Stimulated activated CD8-positive, alpha-beta memory T cell treated with anti-CD3 and anti-CD28 coated beads, Interleukin-2, amount 100 ng/mL, for 48 hours (primary cell): ENCODE data around the gene TTF2.

Experiments used
- DNase-seq, 2 donors: peaks; one replicate each; pipeline ENCODE4 v3.0.0-alpha.2; 2020; ENCODE audit warnings: low read depth in 2 of 2

The TTF2 gene

GRCh38 chr1:117120774-117121588 is 60.9 kb downstream of the TTF2 start:
- no peak for DNase-seq

DNA sequence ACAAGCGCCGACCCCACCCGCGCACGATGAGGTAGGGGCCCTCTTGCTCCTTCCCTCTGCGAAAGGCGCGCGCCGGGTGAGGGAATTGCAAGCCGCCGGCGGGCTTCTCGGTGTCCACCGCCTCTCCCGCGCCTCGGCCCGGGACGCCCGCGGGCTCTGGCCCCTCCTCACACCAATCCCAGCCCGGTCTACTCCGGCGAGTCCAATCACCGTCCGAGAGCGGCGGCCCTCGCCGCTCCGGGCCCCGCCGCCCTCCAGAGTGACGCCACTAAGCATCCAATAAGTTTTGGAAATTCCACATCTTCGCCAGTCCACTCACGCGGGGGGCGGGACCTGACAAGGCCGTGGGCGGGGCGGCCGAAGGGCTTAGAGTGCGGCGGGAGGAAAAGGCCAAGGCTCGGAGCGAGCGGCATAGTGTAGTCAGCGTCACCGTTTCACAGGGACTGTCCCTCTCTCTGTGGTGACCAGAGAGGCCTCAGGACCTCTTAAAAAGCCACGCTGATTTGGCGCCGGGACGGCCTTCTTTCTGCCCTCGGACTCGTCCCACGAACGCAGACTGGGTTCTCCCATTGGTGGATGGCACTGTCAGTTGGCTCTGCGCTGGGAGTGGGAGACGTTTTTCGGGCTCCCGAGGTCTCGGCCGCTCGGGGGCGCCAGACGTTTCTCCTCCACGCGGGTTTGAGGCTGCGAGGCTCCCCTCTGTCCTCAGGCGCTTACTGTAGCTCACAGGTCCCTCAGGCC is 61.6 kb downstream of the TTF2 start, which contains the start of gene TRIM45:
TRIM45 (minus strand) TSS at position 161 of the 741 bp plus-strand sequence. CDS start 548 bp downstream, outside the sequence.
- DNase-seq = peak; percentile 68 to 77

DNA sequence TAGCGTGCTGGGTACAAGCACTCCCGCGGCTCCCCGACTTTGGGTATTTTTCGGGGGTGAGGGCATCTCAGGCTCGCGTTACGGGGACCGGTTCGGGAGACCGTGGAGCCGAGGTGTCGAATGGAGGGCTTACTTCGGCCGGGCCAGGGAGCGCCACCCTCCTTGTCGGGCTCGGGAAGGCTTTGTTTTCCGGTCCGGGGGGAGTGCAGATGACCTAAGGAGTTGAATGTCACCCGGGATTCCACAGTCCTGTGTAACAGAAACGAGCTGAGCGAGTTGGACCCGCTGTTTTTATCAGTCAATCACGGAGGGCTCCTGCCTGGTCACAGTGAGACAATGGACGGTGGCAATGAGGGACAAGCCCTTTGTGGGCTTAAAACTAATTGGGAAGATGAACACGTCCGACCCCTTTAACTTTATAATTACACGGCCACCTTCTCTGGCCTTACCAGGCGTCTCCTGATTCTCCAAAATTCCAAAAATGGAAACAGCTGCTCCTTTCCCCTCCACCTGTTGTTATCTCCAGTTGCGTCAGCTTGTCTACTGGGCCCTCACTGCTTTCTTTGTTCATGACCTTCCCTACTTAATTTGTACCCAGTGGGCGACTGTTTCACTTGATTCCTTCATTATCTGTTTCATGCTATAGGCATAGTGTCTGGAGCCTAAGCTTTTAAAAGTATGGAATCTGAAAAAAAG is 62.4 kb downstream of the TTF2 start:
- DNase-seq = no peak

DNA sequence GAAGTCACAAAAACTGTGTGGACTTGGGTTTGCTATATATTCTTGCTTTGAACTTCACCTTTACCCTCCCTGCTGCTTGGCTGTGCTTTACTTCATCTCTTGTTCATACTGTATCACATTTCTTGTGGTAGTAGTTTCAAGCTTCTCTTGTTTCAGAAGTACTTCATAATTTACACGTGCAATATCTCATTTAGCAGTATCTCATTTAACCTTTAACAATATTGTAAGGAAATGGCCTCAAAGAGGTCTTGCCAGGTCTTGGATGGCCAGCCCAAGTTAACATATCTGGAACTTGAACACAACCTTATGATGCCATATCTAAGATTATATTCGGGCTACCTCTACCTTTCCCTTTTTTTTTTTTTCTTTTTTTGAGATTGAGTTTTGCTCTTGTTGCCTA is 63.1 kb downstream of the TTF2 start:
- DNase-seq = no peak

GRCh38 chr1:117124661-117125060 is 64.5 kb downstream of the TTF2 start:
- no peak for DNase-seq

GRCh38 chr1:117127795-117128194 is 67.7 kb downstream of the TTF2 start:
- no peak for DNase-seq

DNA sequence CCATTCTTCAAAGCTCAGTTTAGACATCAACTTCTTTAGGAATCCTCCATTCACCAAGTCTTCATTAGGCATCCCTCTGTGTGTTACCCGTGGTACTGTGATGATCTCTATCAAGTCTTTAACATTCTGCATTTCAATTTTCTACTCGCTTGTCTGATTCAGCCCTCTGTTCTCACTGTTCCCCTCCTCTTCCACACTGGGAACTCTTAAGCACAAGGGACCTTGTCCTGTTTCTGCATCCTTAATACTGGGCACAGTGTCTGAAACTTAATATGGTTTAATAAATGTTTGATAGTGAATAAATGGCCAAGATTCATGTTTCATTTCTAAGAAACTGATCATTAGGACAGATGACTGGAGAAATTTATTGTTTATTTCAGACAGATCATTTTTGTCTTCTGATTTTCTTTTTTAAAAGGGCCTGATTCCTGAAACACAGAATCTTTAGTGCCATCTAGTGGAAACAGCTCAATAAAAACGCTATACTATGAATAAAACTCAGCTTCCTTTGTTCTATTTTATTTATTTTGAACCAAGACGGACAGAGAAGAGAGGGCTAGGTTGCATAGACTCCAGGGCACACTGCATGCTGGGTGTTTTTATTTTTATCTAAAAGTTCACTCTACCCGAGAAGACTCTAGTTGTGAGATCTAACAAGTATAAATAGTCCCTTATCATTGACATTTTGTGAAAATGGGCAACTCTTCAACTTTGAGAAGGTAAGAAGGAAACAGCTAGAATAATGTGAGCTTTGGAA is 68.4 kb downstream of the TTF2 start:
- DNase-seq = no peak

DNA sequence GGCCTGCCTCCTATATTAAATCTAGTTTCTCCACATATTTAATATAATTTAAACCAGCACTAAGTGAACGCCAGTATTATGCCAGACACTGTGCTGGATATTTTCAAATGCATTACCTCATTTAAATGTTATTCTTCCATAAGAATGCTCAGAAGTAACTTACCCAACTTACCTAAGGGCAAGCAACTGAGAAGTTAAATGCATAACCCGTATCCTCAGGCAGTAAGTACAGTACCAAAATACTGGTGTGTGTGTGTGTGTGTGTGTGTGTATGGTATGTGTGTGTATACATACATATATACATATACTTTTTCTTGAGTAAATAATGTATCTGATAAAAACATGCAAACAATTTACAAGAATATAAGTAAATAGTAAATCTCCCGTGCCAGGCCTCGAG is 70.4 kb downstream of the TTF2 start:
- no peak for DNase-seq

DNA sequence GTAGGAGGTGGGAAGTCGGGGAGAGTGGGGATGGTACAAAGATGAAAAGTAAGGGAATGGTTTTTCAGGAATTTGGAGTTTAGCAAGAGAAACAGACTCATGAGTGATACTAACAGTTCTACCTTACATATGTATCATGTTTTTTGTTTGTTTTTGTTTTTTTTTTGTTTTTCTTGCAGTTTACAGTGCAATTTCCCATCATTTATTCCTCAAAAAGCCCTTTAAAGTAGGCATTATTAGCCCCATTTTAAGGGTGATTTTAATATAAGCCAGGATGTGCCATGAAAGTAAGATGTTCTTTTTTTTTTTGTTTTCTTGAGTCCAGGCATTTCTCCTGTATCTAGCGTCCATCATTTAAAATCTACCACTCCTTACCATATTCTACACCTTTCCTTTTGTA is 75.2 kb downstream of the TTF2 start:
- DNase-seq = no peak

DNA sequence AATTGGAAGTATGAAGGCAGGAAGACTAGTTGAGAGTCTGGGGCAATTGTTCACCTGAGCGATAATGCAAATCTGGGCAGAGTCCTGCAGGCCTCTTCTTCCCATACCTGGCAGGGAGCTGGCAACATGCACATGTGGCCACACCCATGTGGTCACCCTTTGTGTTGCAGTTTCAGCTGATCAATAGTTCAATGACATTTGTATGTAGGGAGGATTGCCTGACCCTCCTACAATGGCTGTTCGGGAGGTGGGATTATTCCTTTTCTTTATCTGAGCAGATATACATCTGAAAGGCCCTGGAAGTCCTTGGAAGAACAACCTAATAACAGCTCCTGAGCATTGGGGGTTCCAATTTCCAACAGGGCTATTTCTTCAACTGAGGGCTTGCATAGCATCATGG is 76.6 kb downstream of the TTF2 start:
- no peak for DNase-seq

DNA sequence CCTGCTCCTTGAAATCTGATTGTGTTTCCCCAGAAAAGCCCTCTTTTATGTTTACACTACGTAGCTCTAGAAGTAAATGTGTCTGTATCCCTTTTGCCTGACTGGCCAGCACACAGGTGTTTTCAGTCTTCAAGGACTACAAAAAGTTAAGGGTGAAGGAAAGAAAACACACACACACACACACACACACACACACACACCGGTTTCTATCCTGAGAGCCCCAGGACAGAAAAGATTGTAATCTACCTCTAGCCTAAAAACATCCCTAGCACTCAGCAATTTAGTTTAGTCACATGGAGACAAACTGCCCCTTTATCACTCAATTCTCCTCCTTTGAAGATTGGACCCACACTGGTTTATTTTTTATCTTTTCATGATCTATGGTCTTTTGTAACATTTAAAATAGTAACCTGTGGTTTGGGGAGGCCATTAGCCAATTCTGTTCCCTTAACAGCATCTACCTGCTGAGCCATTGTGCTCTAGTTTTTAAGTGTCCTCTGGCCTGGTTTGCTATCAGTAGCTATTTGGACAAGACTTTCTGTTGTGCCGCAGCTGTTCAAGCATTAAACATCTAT is 77.2 kb downstream of the TTF2 start:
- no peak for DNase-seq

GRCh38 chr1:117138106-117138505 is 78.0 kb downstream of the TTF2 start:
- DNase-seq = no peak

DNA sequence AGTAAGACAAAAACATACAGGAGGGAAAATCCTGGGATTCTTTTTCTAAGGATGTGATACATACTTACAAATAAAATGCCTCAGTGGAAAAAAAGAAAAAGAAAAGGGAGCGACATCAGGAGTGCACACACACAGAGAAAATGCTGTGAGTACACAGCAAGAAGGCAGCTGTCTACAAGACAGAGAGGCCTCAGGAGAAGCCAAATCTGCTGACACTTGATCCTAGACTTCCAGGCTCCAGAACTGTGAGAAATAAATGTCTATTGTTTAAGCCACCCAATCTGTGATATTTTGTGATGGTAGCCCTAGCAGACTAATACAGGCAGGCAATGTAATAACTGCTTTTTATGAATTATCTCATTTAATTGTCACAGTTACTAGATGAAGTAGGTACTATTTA is 78.4 kb downstream of the TTF2 start:
- no peak for DNase-seq

DNA sequence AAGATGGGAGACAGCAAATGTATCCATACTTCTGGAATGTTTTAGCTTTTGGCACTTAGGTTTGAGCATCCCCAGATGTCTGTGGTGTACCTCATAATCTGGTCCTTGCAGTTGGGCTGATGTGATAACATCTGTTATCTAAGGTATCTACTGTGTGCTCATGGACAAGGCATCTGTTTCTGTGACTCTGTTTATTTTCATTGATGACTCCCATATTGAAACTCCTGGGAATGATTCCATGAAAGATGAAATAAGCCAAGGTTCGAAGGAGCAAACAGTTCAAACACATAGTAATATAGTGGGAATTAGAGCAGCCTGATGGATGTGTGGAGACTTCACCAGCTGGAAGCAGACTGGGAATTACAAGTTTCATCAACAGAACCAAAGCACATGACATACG is 82.1 kb downstream of the TTF2 start:
- no peak for DNase-seq

GRCh38 chr1:117143172-117143571 is 83.0 kb downstream of the TTF2 start:
- no peak for DNase-seq

DNA sequence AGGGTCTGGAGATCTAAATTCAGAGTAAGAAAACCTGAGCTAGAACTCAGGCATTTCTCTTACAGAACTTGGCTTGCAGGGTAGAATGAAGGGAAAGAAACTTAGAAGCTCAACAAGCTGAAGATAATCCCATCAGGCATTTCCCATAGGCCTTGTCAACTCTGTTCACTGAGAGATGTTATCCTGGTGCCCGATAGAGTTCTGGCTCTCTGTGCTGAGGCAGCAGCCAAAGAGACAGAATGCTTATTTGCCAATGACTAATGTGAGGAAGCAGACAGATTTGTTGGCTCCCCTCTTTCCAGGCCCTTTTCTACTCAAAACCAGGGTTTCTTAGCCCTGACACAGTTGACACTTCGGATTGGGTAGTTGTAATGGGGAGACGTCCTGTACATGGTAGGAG is 83.7 kb downstream of the TTF2 start:
- DNase-seq = no peak

DNA sequence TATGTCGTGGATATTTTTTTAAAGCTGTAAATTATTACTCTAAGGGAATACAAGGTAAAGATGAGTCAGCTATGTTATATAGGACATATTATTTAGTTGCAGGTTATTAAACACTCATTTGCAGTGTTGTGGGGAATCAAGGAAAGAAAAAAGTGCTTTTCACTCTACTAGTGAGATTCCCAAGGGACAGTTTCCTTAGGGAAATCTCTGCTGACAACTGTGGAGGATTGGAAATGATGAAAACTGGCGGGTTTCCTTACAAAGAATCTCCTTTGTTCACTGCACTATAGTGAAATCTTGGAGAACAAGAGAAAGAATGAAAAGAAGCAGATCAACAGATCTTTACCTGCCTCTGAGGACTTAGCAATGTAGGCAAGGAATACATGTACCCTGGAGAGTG is 85.9 kb downstream of the TTF2 start:
- DNase-seq = no peak

GRCh38 chr1:117146575-117147340 is 86.6 kb downstream of the TTF2 start:
- DNase-seq = no peak

DNA sequence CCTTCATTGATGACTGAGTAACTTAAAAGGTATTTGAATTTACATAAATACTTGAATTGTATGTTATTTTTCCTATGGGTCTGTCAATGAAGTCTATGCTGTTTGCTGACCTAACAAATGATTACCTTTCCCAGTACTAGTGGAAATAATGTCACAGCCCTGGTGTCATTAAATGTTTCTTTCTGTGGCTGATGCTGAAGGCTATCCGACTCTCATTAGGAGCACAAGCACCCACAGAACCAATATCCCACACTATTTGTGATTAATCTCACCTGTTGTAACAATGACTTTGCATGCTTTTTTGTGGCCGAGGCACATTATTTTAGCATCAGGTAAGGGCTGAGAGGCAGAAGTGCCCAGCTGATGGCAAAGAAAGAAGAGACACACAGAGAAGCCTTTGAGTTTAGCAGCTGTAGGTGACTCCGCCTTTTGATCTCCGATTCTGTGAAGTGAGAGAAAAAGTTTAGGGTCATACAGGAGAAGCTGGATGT is 87.3 kb downstream of the TTF2 start:
- DNase-seq = no peak

DNA sequence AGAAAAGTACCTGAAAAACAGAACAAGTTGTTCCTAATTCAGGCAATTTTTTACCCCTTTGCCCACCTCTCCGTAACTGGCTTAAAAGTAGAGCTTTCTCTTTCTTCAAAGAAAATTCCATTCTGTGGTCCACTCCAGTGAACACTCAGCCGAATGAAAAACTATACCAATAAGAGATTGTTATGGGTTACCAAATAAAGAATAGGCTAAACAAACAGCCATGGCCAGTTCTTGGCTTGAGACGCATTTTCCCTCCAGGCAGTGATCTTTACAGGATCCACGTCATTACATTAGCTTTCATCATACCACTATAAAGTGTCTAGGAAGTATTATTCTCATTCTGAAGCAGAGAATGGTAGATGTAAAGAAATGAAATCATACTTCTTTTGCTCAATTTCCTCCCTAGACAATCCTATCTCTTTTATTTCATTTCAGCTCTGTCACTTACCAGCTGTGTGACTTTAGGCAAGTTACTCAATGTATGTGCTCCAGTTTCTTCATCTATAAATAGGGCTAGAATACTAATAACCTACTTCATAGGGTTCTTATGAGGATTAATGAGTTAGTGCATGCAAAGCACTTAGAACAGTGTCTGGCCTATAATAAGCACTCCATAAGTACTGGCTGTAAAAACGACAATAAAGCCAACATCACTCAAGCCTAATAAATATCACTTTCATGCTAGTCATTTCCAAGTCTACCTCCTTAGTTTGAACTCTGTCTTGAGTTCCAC is 87.9 kb downstream of the TTF2 start:
- DNase-seq = no peak
